ENCODE results near the gene MCM7. TPM values are rescaled to one million over a fixed set of nuclear protein-coding genes. Genes with fewer than 3 reads are reported as not detected.
"Not testable (repeated sequence)": the region's sequence is repeated elsewhere in the genome, so short reads cannot be mapped to it uniquely, and the experiment has no call there.

MCM7 gene
- total RNA-seq, 2 donors from 2014 or later: 68.1 to 241 TPM

- Histone ChIP-seq H3K27me3 (no peaks in the 10 kb centered on the region), H3K9me3 (no peaks in the 10 kb centered on the region), H3K36me3 (no peaks in the 10 kb centered on the region), H3K27ac (no peak overlapping the region), H3K4me3 (peak overlapping the region; percentile 20), H3K4me1 (peaks cover 8% of the 10 kb centered on the region), H3K9ac (ENCODE audit: low read depth in 2 of 2, low read length in 2 of 2) (peak overlapping the region in 1 of 2 donors; percentile 73)
- peak; percentile 91 for DNase-seq
- TF ChIP-seq CTCF (IDR thresholded peaks at IDR 0.05): peak; percentile 88
- intact Hi-C loops (cut with DNase I): loop anchor here (5.0 to 10.0 kb wide), 2 partner anchors 139 to 214 kb away; no protein-coding TSS in a partner anchor
Observed at GRCh38 chr7:100130608-100131453, 29.6 kb upstream of the MCM7 start.

GRCh38 chr7:100130220-100130607, 29.0 kb upstream of the MCM7 start:
- not testable (repeated sequence) for H3K27me3 ChIP-seq; H3K27ac ChIP-seq; H3K36me3 ChIP-seq; H3K9me3 ChIP-seq; DNase-seq; H3K4me3 ChIP-seq; H3K9ac ChIP-seq (ENCODE audit: low read depth in 2 of 2, low read length in 2 of 2)
- peaks cover 12% of the 10 kb centered on the region for H3K4me1 ChIP-seq
- intact Hi-C loops (cut with DNase I): loop anchor here (5.0 to 10.0 kb wide), 2 partner anchors 138 to 215 kb away; no protein-coding TSS in a partner anchor

- intact Hi-C loops (cut with DNase I): no loop called here
- H3K36me3 ChIP-seq: no peaks in the 10 kb centered on the region
- H3K27me3 ChIP-seq: no peaks in the 10 kb centered on the region
- H3K27ac ChIP-seq: no peak overlapping the region
- H3K9me3 ChIP-seq: no peaks in the 10 kb centered on the region
- no peak overlapping the region for H3K4me3 ChIP-seq
- peak overlapping the region in 1 of 2 donors; percentile 81 for H3K9ac ChIP-seq (ENCODE audit: low read depth in 2 of 2, low read length in 2 of 2)
- H3K4me1 ChIP-seq: peaks cover 17% of the 10 kb centered on the region
- no peak for TF ChIP-seq CTCF (IDR thresholded peaks at IDR 0.05)
- DNase-seq: no peak
Observed at GRCh38 chr7:100128637-100128963, 27.4 kb upstream of the MCM7 start.

- H3K4me3 ChIP-seq: peak overlapping the region; percentile 88
- peak; percentile 41 for DNase-seq
- no peaks in the 10 kb centered on the region for H3K27me3 ChIP-seq
- TF ChIP-seq CTCF (IDR thresholded peaks at IDR 0.05): no peak
- intact Hi-C loops (cut with DNase I): no loop called here
- H3K36me3 ChIP-seq: no peaks in the 10 kb centered on the region
- H3K27ac ChIP-seq: peak overlapping the region; percentile 100
- no peaks in the 10 kb centered on the region for H3K9me3 ChIP-seq
- H3K9ac ChIP-seq (ENCODE audit: low read depth in 2 of 2, low read length in 2 of 2): peak overlapping the region; percentile 81 to 98
- peaks cover 17% of the 10 kb centered on the region for H3K4me1 ChIP-seq
Observed at GRCh38 chr7:100127866-100128636, 26.9 kb upstream of the MCM7 start.

- intact Hi-C loops (cut with DNase I): no loop called here
- Histone ChIP-seq H3K4me3 (peak within 1 kb of the TSS; percentile 88), H3K4me1 (peaks cover 17% of the 10 kb centered on the region), H3K27me3 (no peaks in the 10 kb centered on the region), H3K9me3 (no peaks in the 10 kb centered on the region), H3K36me3 (no peaks in the 10 kb centered on the region), H3K27ac (peak within 1 kb of the TSS; percentile 100), H3K9ac (ENCODE audit: low read depth in 2 of 2, low read length in 2 of 2) (peak within 1 kb of the TSS; percentile 81 to 98)
- TF ChIP-seq CTCF (IDR thresholded peaks at IDR 0.05): no peak
- DNase-seq: peak; percentile 96
Observed at GRCh38 chr7:100126931-100127865, 26.0 kb upstream of the MCM7 start, which contains the start of gene MBLAC1. Gene MBLAC1, plus strand, starts transcription at chr7:100126967. Its CDS starts 429 bp downstream, at chr7:100127396.

Measured in colonic mucosa (tissue), 4 donors.